ENCODE data around the gene CBLN1.

DNA sequence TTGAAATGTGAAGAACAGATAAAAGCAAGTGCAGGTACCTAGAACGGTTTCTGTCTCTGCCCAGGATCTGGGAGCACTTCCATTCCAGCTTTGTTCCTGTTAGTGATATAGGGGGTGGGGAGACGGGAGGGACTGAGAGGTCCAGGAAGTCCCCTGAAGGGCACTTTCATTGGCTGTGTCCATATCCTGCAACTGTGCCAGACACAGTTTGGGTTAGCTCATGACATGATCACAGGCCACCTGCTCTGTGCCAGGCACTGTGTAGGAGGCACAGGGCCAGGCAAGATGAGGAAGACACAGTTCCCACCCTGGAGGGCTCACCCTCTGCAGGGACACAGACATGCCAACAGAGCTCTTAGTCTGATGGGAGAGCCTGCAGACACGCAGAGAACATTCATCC lies 7.9 kb downstream of the CBLN1 start:
- no peak for TF ChIP-seq RFX5 (IDR thresholded peaks at IDR 0.05; ENCODE audit: low read depth, low read length)
- TF ChIP-seq, protein P1, sequence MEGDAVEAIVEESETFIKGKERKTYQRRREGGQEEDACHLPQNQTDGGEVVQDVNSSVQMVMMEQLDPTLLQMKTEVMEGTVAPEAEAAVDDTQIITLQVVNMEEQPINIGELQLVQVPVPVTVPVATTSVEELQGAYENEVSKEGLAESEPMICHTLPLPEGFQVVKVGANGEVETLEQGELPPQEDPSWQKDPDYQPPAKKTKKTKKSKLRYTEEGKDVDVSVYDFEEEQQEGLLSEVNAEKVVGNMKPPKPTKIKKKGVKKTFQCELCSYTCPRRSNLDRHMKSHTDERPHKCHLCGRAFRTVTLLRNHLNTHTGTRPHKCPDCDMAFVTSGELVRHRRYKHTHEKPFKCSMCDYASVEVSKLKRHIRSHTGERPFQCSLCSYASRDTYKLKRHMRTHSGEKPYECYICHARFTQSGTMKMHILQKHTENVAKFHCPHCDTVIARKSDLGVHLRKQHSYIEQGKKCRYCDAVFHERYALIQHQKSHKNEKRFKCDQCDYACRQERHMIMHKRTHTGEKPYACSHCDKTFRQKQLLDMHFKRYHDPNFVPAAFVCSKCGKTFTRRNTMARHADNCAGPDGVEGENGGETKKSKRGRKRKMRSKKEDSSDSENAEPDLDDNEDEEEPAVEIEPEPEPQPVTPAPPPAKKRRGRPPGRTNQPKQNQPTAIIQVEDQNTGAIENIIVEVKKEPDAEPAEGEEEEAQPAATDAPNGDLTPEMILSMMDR (conservative IDR thresholded peaks at IDR 0.05; ENCODE audit: low read depth, low read length): no peak
